PC-3 (cell line): Measurements from ENCODE around the gene IFI27L2.

ENCODE experiments used
- EZH2 ChIP-seq: fragments of 300-600 bp; sonication (generic); IDR thresholded peaks from one replicate; pipeline ENCODE4 v1.6.1; 2017; ENCODE audit warnings: antibody characterized with exemption, mild to moderate bottlenecking, low read length; ENCODE audit not compliant: unreplicated experiment
- TF ChIP-seq, protein P1 (sequence below): fragments of 300-600 bp; sonication (generic); conservative IDR thresholded peaks from 2 replicates; pipeline ENCODE4 v1.5.1; 2017; ENCODE audit warnings: antibody characterized with exemption, low read depth, mild to moderate bottlenecking, low read length

DNA sequence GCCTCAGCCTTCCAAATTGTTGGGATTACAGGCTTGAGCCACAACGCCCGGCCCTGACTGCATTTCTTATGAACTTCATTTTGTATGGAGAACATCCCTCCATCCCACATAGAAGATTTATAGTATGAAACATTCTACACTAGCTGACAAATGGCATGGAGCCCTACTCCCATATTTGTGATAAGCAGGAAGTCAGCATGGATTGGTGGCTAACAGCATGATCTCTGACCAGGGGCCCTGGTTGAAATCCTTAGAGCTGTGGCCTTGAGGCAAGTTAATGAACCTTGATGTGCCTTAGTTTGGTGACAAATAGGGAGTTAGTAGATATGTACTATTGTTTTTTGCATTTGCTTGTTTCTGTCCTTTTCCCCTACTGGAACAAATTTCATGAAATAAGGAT is 36.0 kb downstream of the IFI27L2 start:
- TF ChIP-seq, protein P1, sequence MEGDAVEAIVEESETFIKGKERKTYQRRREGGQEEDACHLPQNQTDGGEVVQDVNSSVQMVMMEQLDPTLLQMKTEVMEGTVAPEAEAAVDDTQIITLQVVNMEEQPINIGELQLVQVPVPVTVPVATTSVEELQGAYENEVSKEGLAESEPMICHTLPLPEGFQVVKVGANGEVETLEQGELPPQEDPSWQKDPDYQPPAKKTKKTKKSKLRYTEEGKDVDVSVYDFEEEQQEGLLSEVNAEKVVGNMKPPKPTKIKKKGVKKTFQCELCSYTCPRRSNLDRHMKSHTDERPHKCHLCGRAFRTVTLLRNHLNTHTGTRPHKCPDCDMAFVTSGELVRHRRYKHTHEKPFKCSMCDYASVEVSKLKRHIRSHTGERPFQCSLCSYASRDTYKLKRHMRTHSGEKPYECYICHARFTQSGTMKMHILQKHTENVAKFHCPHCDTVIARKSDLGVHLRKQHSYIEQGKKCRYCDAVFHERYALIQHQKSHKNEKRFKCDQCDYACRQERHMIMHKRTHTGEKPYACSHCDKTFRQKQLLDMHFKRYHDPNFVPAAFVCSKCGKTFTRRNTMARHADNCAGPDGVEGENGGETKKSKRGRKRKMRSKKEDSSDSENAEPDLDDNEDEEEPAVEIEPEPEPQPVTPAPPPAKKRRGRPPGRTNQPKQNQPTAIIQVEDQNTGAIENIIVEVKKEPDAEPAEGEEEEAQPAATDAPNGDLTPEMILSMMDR = no peak
- TF ChIP-seq EZH2 = no peak
